KOPT-K1 (cell line): ENCODE results near the gene LUC7L2.
A peak's percentile ranks its signal among the peaks of the same experiment; 100 is the strongest.

Experiments
- H3K27ac ChIP-seq: fragments of 200-600 bp; sonication (generic); 2 replicates; pipeline ENCODE4 v1.5.1; 2016; ENCODE audit warnings: antibody characterized with exemption, mild to moderate bottlenecking, low read depth, low read length; ENCODE audit not compliant: poor library complexity, severe bottlenecking
- H3K36me3 ChIP-seq: fragments of 200-600 bp; sonication (generic); 2 replicates; pipeline ENCODE4 v1.5.1; 2017; ENCODE audit warnings: antibody characterized with exemption, mild to moderate bottlenecking, low read length, moderate library complexity; ENCODE audit not compliant: insufficient read depth
- H3K9me3 ChIP-seq: fragments of 200-600 bp; sonication (generic); 2 replicates; pipeline ENCODE4 v1.5.1; 2017; ENCODE audit warnings: antibody characterized with exemption, low read length, mild to moderate bottlenecking; ENCODE audit not compliant: insufficient read depth, poor library complexity, severe bottlenecking

The LUC7L2 gene

GRCh38 chr7:139365336-139365735 lies 5.6 kb downstream of the LUC7L2 start:
- no peak overlapping the region for H3K27ac ChIP-seq
- peaks cover 80% of the 10 kb centered on the region for H3K36me3 ChIP-seq
- no peaks in the 10 kb centered on the region for H3K9me3 ChIP-seq

- Histone ChIP-seq H3K9me3 (no peaks in the 10 kb centered on the region), H3K27ac (no peak overlapping the region), H3K36me3 (peaks cover 91% of the 10 kb centered on the region)
Measured at GRCh38 chr7:139366400-139366799, 6.7 kb downstream of the LUC7L2 start.

DNA sequence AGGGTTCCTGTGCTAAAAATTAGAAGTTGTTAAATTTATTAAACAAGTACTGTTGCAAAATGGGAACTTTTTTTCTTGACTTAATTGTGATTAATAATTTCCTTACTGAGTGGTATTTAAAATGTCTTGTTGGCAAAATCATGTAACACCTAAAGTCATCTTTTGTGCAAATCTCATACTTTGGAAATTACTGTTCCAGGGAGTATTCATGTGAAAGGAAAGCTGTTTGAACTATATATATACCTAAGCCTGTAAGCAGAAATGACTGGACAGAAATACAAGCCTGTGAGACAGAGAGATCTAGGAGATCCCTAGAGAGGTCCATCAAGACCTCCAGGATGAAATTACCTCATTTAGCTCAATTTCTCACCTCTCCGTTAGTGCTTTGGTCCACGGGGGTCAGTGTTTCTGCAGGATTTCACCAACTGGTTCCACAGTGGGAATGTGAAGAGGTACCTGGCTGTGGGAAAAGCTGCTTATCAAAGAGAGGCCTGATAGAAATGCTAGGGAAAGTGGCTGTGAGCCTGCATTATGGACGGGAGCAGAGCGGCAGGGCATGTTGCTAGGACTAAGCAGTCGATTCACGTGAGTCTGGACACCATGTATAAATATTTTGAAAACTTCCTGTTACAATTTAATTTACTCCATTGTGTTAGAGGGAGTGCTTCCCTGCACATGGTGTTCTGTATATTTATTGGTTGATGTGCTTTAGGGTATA lies 7.9 kb downstream of the LUC7L2 start:
- Histone ChIP-seq H3K36me3 (peaks cover 96% of the 10 kb centered on the region), H3K27ac (no peak overlapping the region), H3K9me3 (no peaks in the 10 kb centered on the region)

- H3K36me3 ChIP-seq: peaks cover 96% of the 10 kb centered on the region
- H3K27ac ChIP-seq: no peak overlapping the region
- no peaks in the 10 kb centered on the region for H3K9me3 ChIP-seq
Measured at GRCh38 chr7:139370301-139370942, 10.7 kb downstream of the LUC7L2 start.

GRCh38 chr7:139370943-139371313 lies 11.2 kb downstream of the LUC7L2 start:
- Histone ChIP-seq H3K36me3 (peaks cover 96% of the 10 kb centered on the region), H3K27ac (no peak overlapping the region), H3K9me3 (no peaks in the 10 kb centered on the region)

- H3K36me3 ChIP-seq: peaks cover 97% of the 10 kb centered on the region
- H3K9me3 ChIP-seq: no peaks in the 10 kb centered on the region
- H3K27ac ChIP-seq: no peak overlapping the region
Measured at GRCh38 chr7:139374246-139374645, 14.6 kb downstream of the LUC7L2 start.

GRCh38 chr7:139382439-139382838 lies 22.7 kb downstream of the LUC7L2 start:
- Histone ChIP-seq H3K27ac (no peak overlapping the region), H3K9me3 (no peaks in the 10 kb centered on the region), H3K36me3 (peaks cover 96% of the 10 kb centered on the region)

DNA sequence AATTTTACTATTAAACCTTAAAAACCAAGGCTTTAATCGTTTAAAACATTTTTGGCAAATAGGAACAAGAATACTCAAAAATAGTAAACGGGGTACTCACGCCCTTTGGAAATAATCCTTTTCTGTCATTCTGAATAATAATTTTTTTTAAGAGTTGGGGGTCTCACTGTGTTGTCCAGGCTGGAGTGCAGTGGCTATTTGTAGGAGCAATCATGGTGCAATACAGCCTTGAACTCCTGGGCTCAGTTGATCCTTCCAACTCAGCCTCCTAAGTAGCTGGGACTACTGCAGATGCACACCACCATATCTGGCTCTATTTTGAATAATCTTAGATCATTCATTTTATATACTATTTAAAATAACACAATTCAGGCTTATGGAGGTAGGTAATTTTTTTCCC lies 24.9 kb downstream of the LUC7L2 start:
- no peaks in the 10 kb centered on the region for H3K9me3 ChIP-seq
- peaks cover 96% of the 10 kb centered on the region for H3K36me3 ChIP-seq
- no peak overlapping the region for H3K27ac ChIP-seq

DNA sequence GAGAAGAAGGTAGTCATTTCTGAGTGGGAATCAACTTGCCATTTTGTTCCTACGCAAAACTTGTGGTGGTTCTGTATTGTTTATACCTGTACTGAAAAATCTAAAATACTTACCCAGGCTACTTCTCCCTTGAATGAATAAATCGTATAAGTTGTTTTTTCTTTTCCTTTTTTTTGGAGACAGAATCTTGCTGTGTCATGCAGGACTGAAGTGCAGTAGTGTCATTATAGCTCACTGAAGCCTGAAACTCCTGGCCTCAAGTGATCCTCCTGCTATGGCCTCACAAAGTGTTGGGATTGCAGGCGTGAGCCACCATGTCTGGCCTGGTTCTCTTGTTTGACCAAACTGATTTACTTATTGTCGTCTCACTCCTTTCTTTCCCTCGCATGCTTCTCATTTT lies 27.9 kb downstream of the LUC7L2 start:
- Histone ChIP-seq H3K9me3 (no peaks in the 10 kb centered on the region), H3K36me3 (peaks cover 96% of the 10 kb centered on the region), H3K27ac (no peak overlapping the region)

- Histone ChIP-seq H3K27ac (no peak overlapping the region), H3K36me3 (peaks cover 95% of the 10 kb centered on the region), H3K9me3 (no peaks in the 10 kb centered on the region)
Measured at GRCh38 chr7:139389091-139389490, 29.4 kb downstream of the LUC7L2 start.

DNA sequence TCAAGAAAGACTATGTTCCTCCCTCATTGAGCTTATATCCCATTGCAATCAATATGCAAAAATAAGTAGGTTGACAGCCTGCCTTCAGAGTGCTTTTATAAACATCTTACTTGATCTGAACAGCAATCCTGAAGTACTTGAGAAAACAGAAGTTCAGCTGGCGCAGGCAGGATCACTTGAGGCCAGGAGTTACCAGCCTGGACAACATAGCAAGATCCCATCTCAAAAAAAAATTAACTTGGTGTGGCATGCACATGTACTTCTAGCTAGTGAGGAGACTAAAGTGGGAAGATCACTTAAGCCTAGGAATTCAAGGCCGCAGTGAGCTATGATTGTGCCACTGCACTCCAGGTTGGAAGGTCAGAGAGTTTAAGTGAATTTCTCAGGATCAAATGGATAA lies 30.1 kb downstream of the LUC7L2 start:
- no peak overlapping the region for H3K27ac ChIP-seq
- peaks cover 95% of the 10 kb centered on the region for H3K36me3 ChIP-seq
- H3K9me3 ChIP-seq: no peaks in the 10 kb centered on the region

DNA sequence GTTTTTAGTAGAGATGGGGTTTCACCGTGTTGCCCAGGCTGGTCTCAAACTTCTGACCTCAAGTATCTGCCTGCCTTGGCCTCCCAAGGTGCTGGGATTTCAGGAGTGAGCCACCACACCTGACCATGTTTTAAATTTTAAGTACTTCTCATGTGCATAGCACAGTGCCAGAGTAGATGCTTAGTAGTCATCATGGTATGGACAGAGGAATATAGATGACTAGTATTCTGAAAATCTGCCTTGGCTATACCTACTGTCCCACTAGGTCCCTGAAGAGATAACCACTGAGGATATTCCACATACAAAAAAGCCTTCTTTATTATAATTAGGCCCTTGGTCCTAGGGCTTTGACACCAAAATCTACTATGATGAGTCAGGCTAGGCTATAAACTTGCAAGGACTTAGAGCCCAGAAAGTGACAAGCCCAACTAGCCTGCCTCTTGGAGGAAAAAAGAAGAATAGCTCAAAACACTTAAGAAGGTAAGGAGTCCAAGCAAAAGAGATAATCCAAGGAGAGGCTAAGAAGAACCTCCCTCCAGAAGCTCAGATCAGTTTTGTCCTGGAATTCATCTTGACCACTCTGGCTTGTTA lies 34.0 kb downstream of the LUC7L2 start:
- no peaks in the 10 kb centered on the region for H3K9me3 ChIP-seq
- H3K36me3 ChIP-seq: peaks cover 95% of the 10 kb centered on the region
- H3K27ac ChIP-seq: peak overlapping the region; percentile 11

DNA sequence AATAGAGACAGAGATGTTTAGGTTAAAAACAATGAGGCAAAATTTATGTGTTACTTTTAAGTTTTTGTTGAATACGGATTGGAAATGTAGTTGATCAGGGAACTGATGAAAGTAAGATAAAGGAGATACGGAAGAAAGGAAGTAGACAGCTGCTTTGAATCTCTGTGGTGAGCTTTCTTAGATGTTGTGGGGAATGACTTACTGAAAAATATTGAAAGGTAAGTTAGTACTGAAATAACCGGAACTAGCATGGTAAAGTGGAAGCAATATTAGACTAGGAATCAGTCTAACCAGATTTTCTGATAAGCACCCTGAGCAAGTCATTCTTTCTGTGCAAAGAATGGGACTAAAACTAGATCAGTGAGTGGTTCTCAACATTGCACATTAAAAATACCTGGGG lies 34.8 kb downstream of the LUC7L2 start:
- peaks cover 95% of the 10 kb centered on the region for H3K36me3 ChIP-seq
- H3K27ac ChIP-seq: peak overlapping the region; percentile 11
- H3K9me3 ChIP-seq: no peaks in the 10 kb centered on the region

DNA sequence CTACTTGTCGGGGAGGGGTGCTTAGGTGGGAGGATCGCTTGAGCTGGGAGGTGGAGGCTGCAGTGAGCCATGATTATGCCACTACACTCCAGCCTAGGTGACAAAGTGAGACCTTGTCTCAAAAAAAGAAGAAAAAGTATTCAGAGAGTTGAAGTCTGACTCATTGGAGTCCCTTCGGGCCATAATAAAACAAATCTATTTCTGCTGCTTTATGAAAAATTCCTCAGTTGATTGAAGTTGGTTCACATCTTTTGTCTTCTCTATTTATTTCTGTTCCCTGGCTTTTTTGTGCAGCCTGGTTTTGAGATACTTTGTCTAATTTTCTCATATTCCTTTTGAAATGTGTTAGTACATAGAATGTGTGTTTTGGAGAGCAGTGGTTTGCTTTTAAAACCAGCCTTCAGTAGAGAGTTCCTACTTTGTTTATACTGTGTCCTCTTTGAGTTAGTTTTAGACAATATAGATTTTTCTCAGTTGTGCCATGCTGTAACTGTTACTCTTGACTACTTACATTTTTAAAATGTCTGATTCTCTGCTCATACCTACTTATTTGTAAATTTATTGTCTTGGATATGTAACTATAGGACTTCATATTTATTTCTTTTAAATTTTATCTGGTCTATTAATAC lies 36.7 kb downstream of the LUC7L2 start:
- H3K9me3 ChIP-seq: no peaks in the 10 kb centered on the region
- no peak overlapping the region for H3K27ac ChIP-seq
- peaks cover 95% of the 10 kb centered on the region for H3K36me3 ChIP-seq

GRCh38 chr7:139397192-139397591 lies 37.5 kb downstream of the LUC7L2 start:
- H3K36me3 ChIP-seq: peaks cover 95% of the 10 kb centered on the region

More at GRCh38 chr7:139397192-139397591, 37.5 kb downstream of the LUC7L2 start:
- H3K27ac ChIP-seq: no peak overlapping the region
- H3K9me3 ChIP-seq: no peaks in the 10 kb centered on the region
